LHCN-M2 (cell line): ENCODE data around the gene PLD5. TPM values are rescaled to one million over a fixed set of nuclear protein-coding genes. Genes with fewer than 3 reads are reported as not detected.
A peak's percentile ranks its signal among the peaks of the same experiment; 100 is the strongest.
"Not testable (repeated sequence)": the region's sequence is repeated elsewhere in the genome, so short reads cannot be mapped to it uniquely, and the experiment has no call there.

Source experiments
- DNase-seq: peaks from one replicate; pipeline ENCODE4 v3.0.0-alpha.2; 2012; ENCODE audit warnings: low read depth
- total RNA-seq: library from RNA; depleted of rRNA; stranded (reverse); fragments of >200 nt; gene quantifications from 2 replicates; pipeline ENCODE4 v1.2.3, GENCODE V29; 2014

PLD5 gene
- total RNA-seq, 1 experiment from 2014 or later = 0.11 TPM

DNA sequence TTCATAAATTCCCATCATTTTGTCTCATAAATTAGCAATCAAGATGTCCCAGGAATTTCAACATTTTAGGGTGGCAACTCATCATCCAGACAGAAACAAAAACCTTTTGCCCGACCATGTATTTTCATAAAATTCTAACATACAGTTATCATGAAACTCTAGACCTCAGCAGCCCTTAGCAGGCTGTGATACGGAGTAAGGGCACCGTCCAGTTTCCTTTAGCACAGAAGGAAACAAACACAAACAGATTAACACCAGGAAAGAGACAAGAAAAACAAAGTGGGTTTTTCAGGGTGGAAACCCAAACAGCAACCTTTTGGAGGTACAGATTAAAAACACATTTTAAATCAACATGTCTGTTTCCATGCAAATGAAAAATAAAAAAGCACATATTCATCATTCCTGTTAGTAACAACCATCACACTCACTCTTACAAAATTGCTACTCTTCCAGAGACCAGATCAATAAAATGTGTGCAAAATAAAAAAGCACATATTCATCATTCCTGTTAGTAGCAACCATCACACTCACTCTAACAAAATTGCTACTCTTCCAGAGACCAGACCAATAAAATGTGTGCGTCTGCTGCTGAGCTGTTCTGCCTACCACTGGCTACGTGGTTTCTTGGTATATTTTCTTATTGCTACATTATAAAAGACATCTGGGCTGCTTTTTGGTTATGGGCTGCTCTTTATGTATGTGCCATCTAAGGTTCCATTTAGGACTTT, 241.6 kb downstream of the PLD5 start:
- not testable (repeated sequence) for DNase-seq

- not testable (repeated sequence) for DNase-seq
These were observed 246.1 kb downstream of the PLD5 start for GRCh38 chr1:242278406-242278805.

GRCh38 chr1:242276769-242277168, 247.7 kb downstream of the PLD5 start:
- DNase-seq = not testable (repeated sequence)

- not testable (repeated sequence) for DNase-seq
These were observed 257.5 kb downstream of the PLD5 start for GRCh38 chr1:242267004-242267403.

DNA sequence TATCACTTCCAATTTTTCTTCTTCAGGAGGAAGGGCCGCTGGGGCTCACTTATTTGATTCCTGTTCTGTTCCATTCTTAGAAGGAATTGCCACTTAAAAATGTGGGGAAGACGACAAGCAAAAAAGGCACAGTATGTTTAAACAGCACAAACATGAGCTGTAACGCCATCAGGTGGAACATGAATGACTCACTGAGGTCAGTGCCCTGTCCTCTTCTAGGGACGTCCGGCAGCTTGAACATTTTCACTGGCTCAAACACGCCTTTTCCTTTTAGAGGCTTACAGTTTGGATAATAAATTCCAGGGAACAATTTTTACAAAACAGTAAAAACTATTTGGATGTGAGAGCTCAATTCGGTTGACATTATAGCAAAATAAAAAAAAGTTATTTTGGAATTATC, 260.1 kb downstream of the PLD5 start:
- not testable (repeated sequence) for DNase-seq

DNA sequence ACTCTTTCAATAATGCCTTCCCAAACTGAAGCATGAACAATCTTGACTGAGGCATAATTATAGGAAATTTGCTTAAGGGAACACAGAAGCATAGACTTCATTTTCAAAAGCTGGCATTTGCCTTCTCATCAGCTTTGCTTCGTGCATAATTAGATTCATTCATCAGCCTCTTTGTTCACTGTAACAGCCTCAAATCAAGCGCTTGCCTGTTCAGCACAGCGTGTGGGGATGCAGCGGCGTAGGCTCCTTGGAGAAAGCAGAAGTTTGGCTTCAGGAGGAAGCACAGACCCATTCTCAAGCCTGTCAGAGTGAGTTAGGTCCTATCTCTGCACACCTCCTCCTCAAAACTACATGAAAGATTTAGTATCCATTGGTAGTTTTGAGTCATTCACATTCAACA, 279.2 kb downstream of the PLD5 start:
- DNase-seq = no peak

GRCh38 chr1:242243472-242243871, 281.0 kb downstream of the PLD5 start:
- peak; percentile 2 for DNase-seq

- no peak for DNase-seq
These were observed 281.5 kb downstream of the PLD5 start for GRCh38 chr1:242242983-242243382.

DNA sequence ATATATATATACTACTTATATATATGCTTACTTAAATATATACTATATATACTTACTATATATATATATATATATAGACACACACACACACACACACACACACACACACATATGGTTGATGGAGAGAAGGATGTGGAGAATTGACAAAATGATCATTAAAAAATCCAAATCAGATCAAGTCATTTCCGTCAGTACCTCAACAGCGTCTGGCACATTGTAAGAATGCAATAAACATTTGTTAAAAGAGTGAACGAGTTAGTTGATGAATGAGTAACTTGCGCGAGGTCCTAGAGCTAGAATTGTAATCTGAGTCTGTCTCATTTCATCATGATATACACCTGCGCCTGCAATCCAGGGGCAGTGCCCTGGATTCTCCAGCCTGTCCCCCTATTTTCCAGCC, 282.6 kb downstream of the PLD5 start:
- DNase-seq = no peak

- DNase-seq = no peak
These were observed 283.8 kb downstream of the PLD5 start for GRCh38 chr1:242240691-242241090.

DNA sequence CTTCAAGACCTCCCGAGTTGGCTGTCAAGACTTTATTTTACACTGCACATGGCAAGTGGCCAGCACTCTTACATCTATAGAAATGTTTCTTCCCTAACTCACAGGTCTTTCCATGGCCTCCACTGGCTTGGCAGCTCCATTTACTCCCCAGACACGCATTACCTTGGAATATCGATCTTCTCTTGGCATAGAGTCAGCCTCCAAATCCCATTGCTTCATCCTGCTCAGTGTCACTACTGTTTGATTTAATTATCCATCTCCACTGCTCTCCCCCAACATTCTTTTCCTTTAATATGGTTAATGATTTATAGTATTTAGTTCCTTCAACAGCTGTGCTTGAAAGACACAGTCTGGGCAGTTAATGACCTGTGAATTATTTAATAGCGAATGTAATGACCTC, 284.4 kb downstream of the PLD5 start:
- no peak for DNase-seq

- DNase-seq = no peak
These were observed 285.1 kb downstream of the PLD5 start for GRCh38 chr1:242239398-242239797.

- no peak for DNase-seq
These were observed 287.4 kb downstream of the PLD5 start for GRCh38 chr1:242237051-242237450.

GRCh38 chr1:242228991-242229390, 295.5 kb downstream of the PLD5 start:
- DNase-seq = no peak

GRCh38 chr1:242225767-242226573, 298.5 kb downstream of the PLD5 start:
- no peak for DNase-seq

GRCh38 chr1:242224878-242225766, 299.4 kb downstream of the PLD5 start:
- DNase-seq = not testable (repeated sequence)

DNA sequence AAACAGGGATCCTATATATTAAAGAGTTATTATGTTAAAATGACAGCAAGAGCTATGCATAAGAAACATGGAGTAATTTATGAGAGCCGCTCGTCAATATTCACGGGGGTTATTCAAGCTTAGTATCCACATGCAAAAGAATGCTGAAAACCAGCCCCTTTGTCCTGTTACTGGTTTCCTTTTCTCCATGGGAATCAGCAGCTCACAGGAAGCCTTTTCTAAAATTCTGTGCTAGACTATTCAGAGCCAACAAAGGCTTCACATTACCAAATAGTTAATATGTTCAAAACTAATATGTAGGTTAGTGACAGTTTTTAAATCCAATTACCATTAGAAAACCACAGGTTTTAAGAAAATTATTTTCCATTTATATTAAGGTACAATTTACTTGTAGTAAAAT, 300.0 kb downstream of the PLD5 start:
- no peak for DNase-seq

GRCh38 chr1:242219905-242220304, 304.6 kb downstream of the PLD5 start:
- DNase-seq = no peak

- DNase-seq = no peak
These were observed 305.1 kb downstream of the PLD5 start for GRCh38 chr1:242219298-242219901.

GRCh38 chr1:242216368-242216767, 308.1 kb downstream of the PLD5 start:
- DNase-seq = no peak

- DNase-seq = not testable (repeated sequence)
These were observed 310.0 kb downstream of the PLD5 start for GRCh38 chr1:242214455-242214854.
